NT2/D1 (cell line): ENCODE measurements around the gene COL11A2.

ENCODE experiments used
- SUZ12 ChIP-seq: IDR thresholded peaks from 2 replicates; pipeline ENCODE4 v1.6.1; 2011; ENCODE audit not compliant: insufficient read length, insufficient read depth; ENCODE audit errors: extremely low read depth
- YY1 ChIP-seq: IDR thresholded peaks from 2 replicates; pipeline ENCODE4 v1.6.1; 2011; ENCODE audit not compliant: insufficient read length, insufficient read depth
- ZNF274 ChIP-seq: IDR thresholded peaks from 2 replicates; pipeline ENCODE4 v1.6.1; 2011; ENCODE audit warnings: mild to moderate bottlenecking, low read depth, low read length

- TF ChIP-seq ZNF274 (no peak), YY1 (no peak), SUZ12 (no peak)
Measured at GRCh38 chr6:33170176-33171015, 21.9 kb downstream of the COL11A2 start.
